Erythroblast (primary cell): Measurements from ENCODE around the gene NDUFAF5.

Experiments
- GATA1 ChIP-seq: IDR thresholded peaks from 2 replicates; pipeline ENCODE4 v1.6.1; 2011; ENCODE audit warnings: low read depth, mild to moderate bottlenecking, control low read depth, low read length, moderate library complexity
- POLR2A ChIP-seq: IDR thresholded peaks from 2 replicates; pipeline ENCODE4 v1.6.1; 2011; ENCODE audit warnings: mild to moderate bottlenecking, low read length

DNA sequence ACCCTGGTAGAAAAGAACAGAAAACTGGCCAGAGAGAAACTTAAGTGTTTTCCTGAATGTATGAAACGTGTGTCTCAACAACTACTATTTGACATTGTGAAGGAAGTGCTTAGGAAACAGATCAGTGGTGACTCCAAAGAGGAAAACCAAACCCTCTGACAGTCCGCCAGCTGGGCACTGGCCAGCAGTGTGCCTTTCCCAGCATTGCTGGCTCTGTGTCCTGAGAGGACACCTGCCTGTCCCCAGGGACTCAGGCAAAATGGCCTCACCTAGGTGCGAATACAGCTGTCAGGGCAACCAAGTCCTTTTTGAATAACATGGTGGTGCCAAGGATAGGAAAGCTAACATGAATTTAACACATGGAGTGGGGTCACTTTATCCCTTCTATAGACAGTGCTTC, 72.5 kb downstream of the NDUFAF5 start:
- TF ChIP-seq POLR2A, result no peak
- TF ChIP-seq GATA1, result no peak
